Placental epithelial cell (primary cell): ENCODE measurements around the gene TXNRD2. TPM values are rescaled to one million over a fixed set of nuclear protein-coding genes. Genes with fewer than 3 reads are reported as not detected.

Source experiments
- total RNA-seq: library from RNA; depleted of rRNA; stranded (reverse); fragments of >200 nt; gene quantifications from 2 replicates; pipeline ENCODE4 v1.2.3, GENCODE V29; 2012

Gene TXNRD2
- 21.6 and 30.7 TPM in 2 replicates for total RNA-seq

GRCh38 chr22:19941365-19942082 is at the start of gene TXNRD2, which contains the start of gene COMT:
TSS of gene TXNRD2 (minus strand) at chr22:19941818. CDS start at chr22:19941803, 15 bp downstream.
TSS of gene COMT (plus strand) at chr22:19941772. CDS start at chr22:19962527, 20,755 bp downstream.

GRCh38 chr22:19854778-19855503 is 86.7 kb downstream of the TXNRD2 start, which contains the start of the genes GNB1L and RTL10:
TSS of gene GNB1L (minus strand) at chr22:19854874. CDS start at chr22:19821355, 33,519 bp downstream.
TSS of gene RTL10 (minus strand) at chr22:19854874. CDS start at chr22:19852261, 2,613 bp downstream.

Other genes starting within 250 kb of the TXNRD2 start
- gene SEPTIN5, start 227.3 kb downstream of the TXNRD2 start, total RNA-seq, result 5.6 and 10.6 TPM in 2 replicates
- 0.43 and 0.79 TPM in 2 replicates for gene GP1BB, start 218.3 kb downstream of the TXNRD2 start, total RNA-seq
- gene TBX1, start 181.0 kb downstream of the TXNRD2 start, total RNA-seq, result 0.65 and 0.79 TPM in 2 replicates
- gene GNB1L, start 86.9 kb downstream of the TXNRD2 start, total RNA-seq, result 4.7 and 11.2 TPM in 2 replicates
- gene RTL10, start 86.9 kb downstream of the TXNRD2 start, total RNA-seq, result 16.1 and 37.7 TPM in 2 replicates
- 192 and 306 TPM in 2 replicates for gene COMT, start within 50 bp of the TXNRD2 start, total RNA-seq
- 5.9 and 13.6 TPM in 2 replicates for gene ARVCF, start 75.0 kb upstream of the TXNRD2 start, total RNA-seq
- gene TANGO2, start 79.3 kb upstream of the TXNRD2 start, total RNA-seq, result 19.6 and 45.2 TPM in 2 replicates
- gene DGCR8, start 138.4 kb upstream of the TXNRD2 start, total RNA-seq, result 28.0 and 44.8 TPM in 2 replicates
- gene RANBP1, start 174.3 kb upstream of the TXNRD2 start, total RNA-seq, result 92.3 and 142 TPM in 2 replicates
- gene TRMT2A, start 175.4 kb upstream of the TXNRD2 start, total RNA-seq, result 52.6 and 56.0 TPM in 2 replicates
- gene ZDHHC8, start 190.0 kb upstream of the TXNRD2 start, total RNA-seq, result 8.9 and 12.6 TPM in 2 replicates
- gene CCDC188, start 209.2 kb upstream of the TXNRD2 start, total RNA-seq, result not detected in 2 replicates